ENCODE data around the gene SACM1L. TPM values are rescaled to one million over a fixed set of nuclear protein-coding genes. Genes with fewer than 3 reads are reported as not detected.
"Not testable (repeated sequence)": the region's sequence is repeated elsewhere in the genome, so short reads cannot be mapped to it uniquely, and the experiment has no call there.

Gene SACM1L
- total RNA-seq, 2 donors from 2014 or later, result 25.1 to 49.5 TPM

GRCh38 chr3:45753095-45753494 is 63.9 kb downstream of the SACM1L start:
- ATAC-seq (no peak), DNase-seq (no peak)
- intact Hi-C loops (cut with DNase I), result loop anchor here (10.0 kb wide), 1 partner anchor 182 kb away; no protein-coding TSS in a partner anchor
- Histone ChIP-seq H3K27ac (no peak overlapping the region), H3K4me3 (no peak overlapping the region), H3K36me3 (replicated peaks in 1 of 2; ENCODE audit: insufficient read depth in 1 of 2, low read depth in 2 of 2) (no peaks in the 10 kb centered on the region), H3K9me3 (no peaks in the 10 kb centered on the region), H3K4me1 (no peaks in the 10 kb centered on the region), H3K27me3 (no peaks in the 10 kb centered on the region)
- WGBS, 2 donors, result 87 to 91% methylated on average over 3 of the region's 3 CpGs
- TF ChIP-seq CTCF (IDR thresholded peaks at IDR 0.05), result no peak
- TF ChIP-seq POLR2A (IDR thresholded peaks at IDR 0.05), result no peak

GRCh38 chr3:45754461-45754860 is 65.3 kb downstream of the SACM1L start:
- Histone ChIP-seq H3K4me1 (no peaks in the 10 kb centered on the region), H3K27me3 (no peaks in the 10 kb centered on the region), H3K27ac (no peak overlapping the region), H3K9me3 (no peaks in the 10 kb centered on the region), H3K4me3 (no peak overlapping the region), H3K36me3 (replicated peaks in 1 of 2; ENCODE audit: insufficient read depth in 1 of 2, low read depth in 2 of 2) (no peaks in the 10 kb centered on the region)
- TF ChIP-seq POLR2A (IDR thresholded peaks at IDR 0.05) (no peak), CTCF (IDR thresholded peaks at IDR 0.05) (no peak)
- DNase-seq (no peak), ATAC-seq (no peak)
- 92 to 94% methylated on average over 7 of the region's 7 CpGs for WGBS, 2 donors
- intact Hi-C loops (cut with DNase I), result loop anchor here (10.0 kb wide), 1 partner anchor 180 kb away; no protein-coding TSS in a partner anchor

GRCh38 chr3:45756055-45756454 is 66.9 kb downstream of the SACM1L start:
- intact Hi-C loops (cut with DNase I), result loop anchor here (10.0 kb wide), 1 partner anchor 179 kb away; no protein-coding TSS in a partner anchor
- Histone ChIP-seq H3K27ac (no peak overlapping the region), H3K4me3 (no peak overlapping the region), H3K9me3 (no peaks in the 10 kb centered on the region), H3K27me3 (no peaks in the 10 kb centered on the region), H3K36me3 (replicated peaks in 1 of 2; ENCODE audit: insufficient read depth in 1 of 2, low read depth in 2 of 2) (no peaks in the 10 kb centered on the region), H3K4me1 (no peaks in the 10 kb centered on the region)
- no peak for DNase-seq
- WGBS, 2 donors, result 68 to 70% methylated on average over 6 of the region's 6 CpGs
- no peak for ATAC-seq
- TF ChIP-seq POLR2A (IDR thresholded peaks at IDR 0.05), result no peak
- TF ChIP-seq CTCF (IDR thresholded peaks at IDR 0.05), result no peak

GRCh38 chr3:45757141-45757540 is 67.9 kb downstream of the SACM1L start:
- intact Hi-C loops (cut with DNase I), result loop anchor here (10.0 kb wide), 1 partner anchor 178 kb away; no protein-coding TSS in a partner anchor
- not testable (repeated sequence) for DNase-seq; H3K4me3 ChIP-seq; H3K27me3 ChIP-seq; ATAC-seq; H3K36me3 ChIP-seq (replicated peaks in 1 of 2; ENCODE audit: insufficient read depth in 1 of 2, low read depth in 2 of 2); H3K9me3 ChIP-seq; H3K4me1 ChIP-seq; H3K27ac ChIP-seq
- 33 to 45% methylated on average over 7 of the region's 7 CpGs for WGBS, 2 donors

GRCh38 chr3:45758871-45759270 is 69.7 kb downstream of the SACM1L start:
- WGBS, 2 donors, result 64 to 68% methylated on average over 10 to 16 of the region's 16 CpGs
- no peak overlapping the region for H3K4me3 ChIP-seq
- H3K36me3 ChIP-seq (replicated peaks in 1 of 2; ENCODE audit: insufficient read depth in 1 of 2, low read depth in 2 of 2), result no peaks in the 10 kb centered on the region
- DNase-seq (no peak), ATAC-seq (no peak)
- H3K4me1 ChIP-seq, result peaks cover 14% of the 10 kb centered on the region
- H3K27ac ChIP-seq, result no peak overlapping the region
- H3K9me3 ChIP-seq, result no peaks in the 10 kb centered on the region
- TF ChIP-seq POLR2A (IDR thresholded peaks at IDR 0.05) (no peak), CTCF (IDR thresholded peaks at IDR 0.05) (no peak)
- no peaks in the 10 kb centered on the region for H3K27me3 ChIP-seq
- intact Hi-C loops (cut with DNase I), result loop anchor here (10.0 kb wide), 1 partner anchor 176 kb away; no protein-coding TSS in a partner anchor

Data from body of pancreas (tissue), 4 donors.